ENCODE results near the gene UBE3C.
A peak's percentile ranks its signal among the peaks of the same experiment; 100 is the strongest.

Gene UBE3C

DNA sequence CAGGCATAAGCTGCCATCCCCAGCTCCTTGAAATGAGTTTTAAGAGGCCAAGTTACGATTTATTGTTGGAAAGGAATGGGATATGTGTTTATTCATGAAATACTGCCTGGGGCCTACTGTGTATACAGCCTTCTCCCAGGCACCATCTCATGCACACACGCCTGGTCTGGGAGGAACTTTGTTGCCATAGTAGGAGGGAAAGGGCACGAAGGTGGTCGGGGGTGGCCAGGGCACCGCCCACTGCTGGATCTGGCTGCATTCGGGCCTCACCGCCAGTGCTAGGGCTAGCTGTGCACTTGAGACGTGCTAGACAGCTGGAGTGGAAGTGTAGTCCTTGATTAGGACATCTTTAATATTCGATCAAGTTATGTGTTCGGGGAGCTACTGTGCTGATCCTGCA, 84.0 kb downstream of the UBE3C start:
- no peak overlapping the region for H2AK5ac ChIP-seq (ENCODE audit: low read length, severe bottlenecking)
- no peak overlapping the region for H2BK15ac ChIP-seq (ENCODE audit: low read depth, poor library complexity, severe bottlenecking)
- H3K4me2 ChIP-seq (ENCODE audit: low read length, poor library complexity, severe bottlenecking): no peak overlapping the region
- H2AFZ ChIP-seq (ENCODE audit: low read depth, low read length): no peak overlapping the region
- H3K14ac ChIP-seq (ENCODE audit: low read length in 2 of 2): peak overlapping the region in 1 of 2 experiments; percentile 90
- H4K91ac ChIP-seq (ENCODE audit: low read length): peak overlapping the region; percentile 18
- H3K4ac ChIP-seq (ENCODE audit: low read depth in 1 of 2, low read length in 2 of 2): no peak overlapping the region
- H3K9me3 ChIP-seq (ENCODE audit: control insufficient read depth, low read length): no peaks in the 10 kb centered on the region
- no peak overlapping the region for H2BK5ac ChIP-seq (ENCODE audit: low read depth, low read length, poor library complexity, severe bottlenecking)
- no peak for DNase-seq
- no peaks in the 10 kb centered on the region for H3K27me3 ChIP-seq (ENCODE audit: control insufficient read depth in 1 of 2, insufficient read depth in 1 of 2, low read length in 2 of 2)
- peaks cover 4% of the 10 kb centered on the region for H3K4me1 ChIP-seq (ENCODE audit: control insufficient read depth, insufficient read depth, low read depth, low read length)
- no peak overlapping the region for H3K27ac ChIP-seq (ENCODE audit: low read length, poor library complexity, severe bottlenecking)
- 96% methylated on average over 10 of the region's 10 CpGs for WGBS
- peak overlapping the region in 1 of 2 experiments; percentile 87 for H3K23ac ChIP-seq (ENCODE audit: low read length in 2 of 2)
- no peak overlapping the region for H3K18ac ChIP-seq (ENCODE audit: low read depth in 1 of 2, low read length in 2 of 2)
- H3K9ac ChIP-seq (ENCODE audit: low read length): no peak overlapping the region
- H2BK120ac ChIP-seq (ENCODE audit: low read depth, low read length): no peak overlapping the region
- peak overlapping the region; percentile 35 for H4K8ac ChIP-seq (ENCODE audit: low read length)
- H2BK12ac ChIP-seq (ENCODE audit: low read length in 2 of 2): peak overlapping the region in 1 of 2 experiments; percentile 38
- peaks cover 28% of the 10 kb centered on the region for H3K79me1 ChIP-seq (replicated peaks; ENCODE audit: low read length, poor library complexity, severe bottlenecking)
- no peak overlapping the region for H3K4me3 ChIP-seq (ENCODE audit: insufficient read depth in 1 of 2, low read depth in 1 of 2, low read length in 2 of 2)
- peaks cover 53 to 81% of the 10 kb centered on the region in 2 experiments for H3K36me3 ChIP-seq (ENCODE audit: control insufficient read depth in 1 of 2, insufficient read depth in 2 of 2, low read depth in 1 of 2, low read length in 2 of 2)

DNA sequence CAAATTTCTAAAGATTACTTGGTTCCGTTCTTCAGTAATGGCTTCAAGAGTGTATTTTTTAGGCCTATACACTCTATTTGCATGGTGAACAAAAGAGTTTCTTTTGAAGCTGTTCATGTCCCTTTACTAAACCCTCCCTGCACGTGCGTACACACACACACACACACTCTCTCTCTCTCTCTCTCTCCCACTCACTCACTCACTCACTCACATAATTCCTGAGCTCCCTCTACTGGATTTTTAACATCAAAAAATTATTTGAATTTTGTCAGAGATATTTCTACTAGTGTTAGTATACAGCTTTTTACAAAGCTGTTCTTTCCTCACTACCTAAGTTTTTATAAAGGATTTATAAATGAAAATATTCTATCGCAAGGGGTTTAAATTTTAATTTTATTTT, 85.9 kb downstream of the UBE3C start:
- Histone ChIP-seq H3K79me1 (replicated peaks; ENCODE audit: low read length, poor library complexity, severe bottlenecking) (peaks cover 24% of the 10 kb centered on the region), H3K23ac (ENCODE audit: low read length in 2 of 2) (no peak overlapping the region), H3K36me3 (ENCODE audit: control insufficient read depth in 1 of 2, insufficient read depth in 2 of 2, low read depth in 1 of 2, low read length in 2 of 2) (peaks cover 47 to 77% of the 10 kb centered on the region in 2 experiments), H2BK5ac (ENCODE audit: low read depth, low read length, poor library complexity, severe bottlenecking) (no peak overlapping the region), H2AK5ac (ENCODE audit: low read length, severe bottlenecking) (no peak overlapping the region), H3K4ac (ENCODE audit: low read depth in 1 of 2, low read length in 2 of 2) (no peak overlapping the region), H3K9ac (ENCODE audit: low read length) (no peak overlapping the region), H3K27me3 (ENCODE audit: control insufficient read depth in 1 of 2, insufficient read depth in 1 of 2, low read length in 2 of 2) (no peaks in the 10 kb centered on the region), H3K27ac (ENCODE audit: low read length, poor library complexity, severe bottlenecking) (no peak overlapping the region), H2BK15ac (ENCODE audit: low read depth, poor library complexity, severe bottlenecking) (no peak overlapping the region), H3K9me3 (ENCODE audit: control insufficient read depth, low read length) (no peaks in the 10 kb centered on the region), H3K14ac (ENCODE audit: low read length in 2 of 2) (no peak overlapping the region), H3K4me1 (ENCODE audit: control insufficient read depth, insufficient read depth, low read depth, low read length) (peaks cover 4% of the 10 kb centered on the region), H3K4me2 (ENCODE audit: low read length, poor library complexity, severe bottlenecking) (no peak overlapping the region), H4K8ac (ENCODE audit: low read length) (no peak overlapping the region), H4K91ac (ENCODE audit: low read length) (no peak overlapping the region), H2BK120ac (ENCODE audit: low read depth, low read length) (no peak overlapping the region), H2AFZ (ENCODE audit: low read depth, low read length) (no peak overlapping the region), H3K4me3 (ENCODE audit: insufficient read depth in 1 of 2, low read depth in 1 of 2, low read length in 2 of 2) (no peak overlapping the region), H2BK12ac (ENCODE audit: low read length in 2 of 2) (no peak overlapping the region), H3K18ac (ENCODE audit: low read depth in 1 of 2, low read length in 2 of 2) (no peak overlapping the region)
- DNase-seq: peak; percentile 42
- WGBS: 41% methylated on average over 2 of the region's 4 CpGs

- H2BK5ac ChIP-seq (ENCODE audit: low read depth, low read length, poor library complexity, severe bottlenecking): no peak overlapping the region
- H3K18ac ChIP-seq (ENCODE audit: low read depth in 1 of 2, low read length in 2 of 2): no peak overlapping the region
- H3K27ac ChIP-seq (ENCODE audit: low read length, poor library complexity, severe bottlenecking): no peak overlapping the region
- peaks cover 28% of the 10 kb centered on the region for H3K79me1 ChIP-seq (replicated peaks; ENCODE audit: low read length, poor library complexity, severe bottlenecking)
- no peak overlapping the region for H4K8ac ChIP-seq (ENCODE audit: low read length)
- H3K36me3 ChIP-seq (ENCODE audit: control insufficient read depth in 1 of 2, insufficient read depth in 2 of 2, low read depth in 1 of 2, low read length in 2 of 2): peaks cover 34 to 73% of the 10 kb centered on the region in 2 experiments
- H2BK15ac ChIP-seq (ENCODE audit: low read depth, poor library complexity, severe bottlenecking): no peak overlapping the region
- no peaks in the 10 kb centered on the region for H3K27me3 ChIP-seq (ENCODE audit: control insufficient read depth in 1 of 2, insufficient read depth in 1 of 2, low read length in 2 of 2)
- H3K14ac ChIP-seq (ENCODE audit: low read length in 2 of 2): no peak overlapping the region
- peak; percentile 46 for DNase-seq
- H3K4me1 ChIP-seq (ENCODE audit: control insufficient read depth, insufficient read depth, low read depth, low read length): no peaks in the 10 kb centered on the region
- no peak overlapping the region for H3K4me2 ChIP-seq (ENCODE audit: low read length, poor library complexity, severe bottlenecking)
- WGBS: 83% methylated on average over 6 of the region's 8 CpGs
- no peak overlapping the region for H2BK12ac ChIP-seq (ENCODE audit: low read length in 2 of 2)
- H3K4me3 ChIP-seq (ENCODE audit: insufficient read depth in 1 of 2, low read depth in 1 of 2, low read length in 2 of 2): no peak overlapping the region
- H4K91ac ChIP-seq (ENCODE audit: low read length): no peak overlapping the region
- no peak overlapping the region for H2AK5ac ChIP-seq (ENCODE audit: low read length, severe bottlenecking)
- H3K9ac ChIP-seq (ENCODE audit: low read length): no peak overlapping the region
- no peaks in the 10 kb centered on the region for H3K9me3 ChIP-seq (ENCODE audit: control insufficient read depth, low read length)
- H2BK120ac ChIP-seq (ENCODE audit: low read depth, low read length): no peak overlapping the region
- no peak overlapping the region for H3K23ac ChIP-seq (ENCODE audit: low read length in 2 of 2)
- no peak overlapping the region for H2AFZ ChIP-seq (ENCODE audit: low read depth, low read length)
- H3K4ac ChIP-seq (ENCODE audit: low read depth in 1 of 2, low read length in 2 of 2): no peak overlapping the region
These were observed 90.2 kb downstream of the UBE3C start for GRCh38 chr7:157228864-157229422.

GRCh38 chr7:157233677-157234076, 95.0 kb downstream of the UBE3C start:
- H3K23ac ChIP-seq (ENCODE audit: low read length in 2 of 2): no peak overlapping the region
- no peak overlapping the region for H3K18ac ChIP-seq (ENCODE audit: low read depth in 1 of 2, low read length in 2 of 2)
- H2AFZ ChIP-seq (ENCODE audit: low read depth, low read length): no peak overlapping the region
- H3K4me1 ChIP-seq (ENCODE audit: control insufficient read depth, insufficient read depth, low read depth, low read length): peaks cover 1% of the 10 kb centered on the region
- H4K91ac ChIP-seq (ENCODE audit: low read length): no peak overlapping the region
- H3K27me3 ChIP-seq (ENCODE audit: control insufficient read depth in 1 of 2, insufficient read depth in 1 of 2, low read length in 2 of 2): no peaks in the 10 kb centered on the region
- no peak overlapping the region for H3K14ac ChIP-seq (ENCODE audit: low read length in 2 of 2)
- H2AK5ac ChIP-seq (ENCODE audit: low read length, severe bottlenecking): no peak overlapping the region
- H3K79me1 ChIP-seq (replicated peaks; ENCODE audit: low read length, poor library complexity, severe bottlenecking): peaks cover 33% of the 10 kb centered on the region
- no peak overlapping the region for H3K4me2 ChIP-seq (ENCODE audit: low read length, poor library complexity, severe bottlenecking)
- no peak for DNase-seq
- H2BK5ac ChIP-seq (ENCODE audit: low read depth, low read length, poor library complexity, severe bottlenecking): no peak overlapping the region
- H2BK12ac ChIP-seq (ENCODE audit: low read length in 2 of 2): no peak overlapping the region
- H2BK120ac ChIP-seq (ENCODE audit: low read depth, low read length): no peak overlapping the region
- H3K9ac ChIP-seq (ENCODE audit: low read length): no peak overlapping the region
- no peaks in the 10 kb centered on the region for H3K9me3 ChIP-seq (ENCODE audit: control insufficient read depth, low read length)
- H3K4me3 ChIP-seq (ENCODE audit: insufficient read depth in 1 of 2, low read depth in 1 of 2, low read length in 2 of 2): no peak overlapping the region
- H2BK15ac ChIP-seq (ENCODE audit: low read depth, poor library complexity, severe bottlenecking): no peak overlapping the region
- H3K27ac ChIP-seq (ENCODE audit: low read length, poor library complexity, severe bottlenecking): no peak overlapping the region
- no peak overlapping the region for H4K8ac ChIP-seq (ENCODE audit: low read length)
- peaks cover 21 to 49% of the 10 kb centered on the region in 2 experiments for H3K36me3 ChIP-seq (ENCODE audit: control insufficient read depth in 1 of 2, insufficient read depth in 2 of 2, low read depth in 1 of 2, low read length in 2 of 2)
- WGBS: 100% methylated on average over 2 of the region's 2 CpGs
- no peak overlapping the region for H3K4ac ChIP-seq (ENCODE audit: low read depth in 1 of 2, low read length in 2 of 2)

Measured in mesenchymal stem cell (in vitro differentiated cells and primary cell).